Measurements from ENCODE around the gene REEP6. TPM values are rescaled to one million over a fixed set of nuclear protein-coding genes. Genes with fewer than 3 reads are reported as not detected.

The REEP6 gene
- total and polyA plus RNA-seq, 12 donors = 16.5 to 205 (median 115) TPM

GRCh38 chr19:1467215-1467489 lies 23.8 kb upstream of the REEP6 start:
- Histone ChIP-seq H3K4me1 (replicated peaks in 1 of 2) (peaks cover 15 to 50% of the 10 kb centered on the region in 2 donors), H3K27me3 (peaks cover 58% of the 10 kb centered on the region), H3K36me3 (replicated peaks in 1 of 2) (no peaks in the 10 kb centered on the region), H3K9me3 (replicated peaks in 1 of 3) (no peaks in the 10 kb centered on the region), H3K4me3 (no peak overlapping the region), H3K27ac (no peak overlapping the region)
- intact Hi-C loops (cut with DNase I) = no loop called here
- DNase-seq = no peak
- TF ChIP-seq POLR2A (IDR thresholded peaks at IDR 0.05) (no peak), CTCF (IDR thresholded peaks at IDR 0.05) (no peak)
- WGBS, 4 donors = 0 to 9% (median 9%) methylated on average over 1 to 36 of the region's 36 CpGs; no CpG with 5 or more reads in 1 of the 4 donors

- 5 to 13% (median 7%) methylated on average over 18 to 92 of the region's 92 CpGs; no CpG with 5 or more reads in 1 of the 4 donors for WGBS, 4 donors
- Histone ChIP-seq H3K4me1 (replicated peaks in 1 of 2) (peaks cover 15 to 51% of the 10 kb centered on the region in 2 donors), H3K9me3 (replicated peaks in 1 of 3) (no peaks in the 10 kb centered on the region), H3K4me3 (no peak overlapping the region), H3K36me3 (replicated peaks in 1 of 2) (no peaks in the 10 kb centered on the region), H3K27ac (no peak overlapping the region), H3K27me3 (peaks cover 64% of the 10 kb centered on the region)
- DNase-seq = no peak
- intact Hi-C loops (cut with DNase I) = no loop called here
- TF ChIP-seq CTCF (IDR thresholded peaks at IDR 0.05) (no peak), POLR2A (IDR thresholded peaks at IDR 0.05) (no peak)
These were observed 23.3 kb upstream of the REEP6 start for GRCh38 chr19:1467490-1468273.

- peak in 1 of 7 donors; percentile 52 for DNase-seq
- TF ChIP-seq POLR2A (IDR thresholded peaks at IDR 0.05) = no peak
- no peak for TF ChIP-seq CTCF (IDR thresholded peaks at IDR 0.05)
These were observed 22.6 kb upstream of the REEP6 start for GRCh38 chr19:1468274-1468820.

GRCh38 chr19:1468821-1469254 lies 22.1 kb upstream of the REEP6 start:
- 5 to 8% (median 6%) methylated on average over 13 to 47 of the region's 47 CpGs; no CpG with 5 or more reads in 1 of the 4 donors for WGBS, 4 donors
- Histone ChIP-seq H3K4me3 (peak overlapping the region in 1 of 4 donors; percentile 15), H3K27me3 (peaks cover 75% of the 10 kb centered on the region)

More at GRCh38 chr19:1468274-1468820, 22.6 kb upstream of the REEP6 start:
- intact Hi-C loops (cut with DNase I) = no loop called here
- H3K4me3 ChIP-seq = no peak overlapping the region
- H3K4me1 ChIP-seq (replicated peaks in 1 of 2) = peaks cover 15 to 51% of the 10 kb centered on the region in 2 donors
- no peaks in the 10 kb centered on the region for H3K36me3 ChIP-seq (replicated peaks in 1 of 2)
- WGBS, 4 donors = 3 to 18% (median 15%) methylated on average over 8 to 49 of the region's 49 CpGs
- H3K27me3 ChIP-seq = peaks cover 70% of the 10 kb centered on the region
- H3K27ac ChIP-seq = no peak overlapping the region
- H3K9me3 ChIP-seq (replicated peaks in 1 of 3) = no peaks in the 10 kb centered on the region

More at GRCh38 chr19:1468821-1469254, 22.1 kb upstream of the REEP6 start:
- no peaks in the 10 kb centered on the region for H3K36me3 ChIP-seq (replicated peaks in 1 of 2)
- H3K27ac ChIP-seq = no peak overlapping the region
- peaks cover 15 to 51% of the 10 kb centered on the region in 2 donors for H3K4me1 ChIP-seq (replicated peaks in 1 of 2)
- intact Hi-C loops (cut with DNase I) = no loop called here
- TF ChIP-seq POLR2A (IDR thresholded peaks at IDR 0.05) = no peak
- no peak for TF ChIP-seq CTCF (IDR thresholded peaks at IDR 0.05)
- DNase-seq = peak in 1 of 7 donors; percentile 52
- no peaks in the 10 kb centered on the region for H3K9me3 ChIP-seq (replicated peaks in 1 of 3)

Data from adrenal gland (tissue), 12 donors.